ENCODE data around the gene C10orf53.
"Not testable (repeated sequence)": the region's sequence is repeated elsewhere in the genome, so short reads cannot be mapped to it uniquely, and the experiment has no call there.

C10orf53 gene

DNA sequence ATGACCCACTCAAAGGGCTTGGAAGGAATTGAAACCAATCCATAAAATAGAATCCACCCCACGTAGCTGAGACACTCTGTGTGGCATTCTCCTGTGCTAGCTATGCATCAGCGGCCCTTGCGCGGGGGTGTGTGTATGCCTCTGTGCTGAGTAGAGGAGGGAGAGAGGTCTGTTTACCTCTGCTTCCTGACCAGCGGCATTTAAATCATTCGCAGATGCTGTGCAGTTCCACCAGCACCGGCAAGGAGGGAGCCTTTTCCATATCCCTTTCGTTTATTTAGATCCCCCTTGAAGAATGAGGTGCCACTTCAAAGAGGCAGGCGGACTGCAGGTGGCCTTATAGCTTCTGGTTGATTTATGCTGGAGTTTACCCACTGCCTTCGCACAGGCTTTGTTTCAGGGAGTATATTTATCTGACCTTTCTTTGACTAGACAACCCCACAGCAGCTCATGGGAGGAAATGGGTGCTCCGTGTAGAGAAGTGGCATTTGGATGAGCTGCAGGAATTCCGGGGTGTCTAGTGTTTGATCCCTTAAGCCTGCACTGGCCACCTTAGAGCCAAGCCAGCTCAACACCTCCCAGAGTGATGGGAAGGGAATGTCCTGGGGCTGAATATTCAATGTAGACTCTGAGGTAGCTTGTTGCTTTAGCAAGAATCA, 11.4 kb downstream of the C10orf53 start:
- FAIRE-seq: no peak
- TF ChIP-seq POLR2AphosphoS5 (IDR thresholded peaks at IDR 0.05; ENCODE audit: low read depth, low read length) (no peak), TAF1 (IDR thresholded peaks at IDR 0.05; ENCODE audit: borderline replicate concordance, low read depth, low read length) (no peak), POLR2A (IDR thresholded peaks at IDR 0.05; ENCODE audit: low read depth, low read length) (no peak)
- DNase-seq (ENCODE audit: insufficient read length): no peak

DNA sequence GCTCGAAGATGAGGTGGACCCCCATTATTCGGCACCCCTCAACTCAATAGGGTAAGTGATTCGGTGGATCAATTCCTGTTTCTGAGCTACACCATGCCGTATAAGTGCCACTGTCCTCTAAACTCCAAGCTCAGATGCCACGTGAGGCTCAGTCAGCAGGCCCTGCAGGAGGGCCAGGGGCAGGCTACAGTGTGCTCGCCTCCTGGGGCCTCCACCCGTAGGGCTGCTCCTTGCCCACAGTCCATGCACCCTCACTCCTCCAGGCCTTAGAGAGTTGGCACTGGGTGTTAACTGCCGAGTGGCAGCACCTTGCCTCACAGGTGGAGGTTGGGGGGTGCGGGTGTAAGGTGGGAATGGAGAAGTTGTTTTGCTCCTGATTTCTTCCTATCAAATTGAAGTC, 12.1 kb downstream of the C10orf53 start:
- no peak for FAIRE-seq
- TF ChIP-seq POLR2AphosphoS5 (IDR thresholded peaks at IDR 0.05; ENCODE audit: low read depth, low read length) (no peak), TAF1 (IDR thresholded peaks at IDR 0.05; ENCODE audit: borderline replicate concordance, low read depth, low read length) (no peak), POLR2A (IDR thresholded peaks at IDR 0.05; ENCODE audit: low read depth, low read length) (no peak)
- DNase-seq (ENCODE audit: insufficient read length): no peak

DNA sequence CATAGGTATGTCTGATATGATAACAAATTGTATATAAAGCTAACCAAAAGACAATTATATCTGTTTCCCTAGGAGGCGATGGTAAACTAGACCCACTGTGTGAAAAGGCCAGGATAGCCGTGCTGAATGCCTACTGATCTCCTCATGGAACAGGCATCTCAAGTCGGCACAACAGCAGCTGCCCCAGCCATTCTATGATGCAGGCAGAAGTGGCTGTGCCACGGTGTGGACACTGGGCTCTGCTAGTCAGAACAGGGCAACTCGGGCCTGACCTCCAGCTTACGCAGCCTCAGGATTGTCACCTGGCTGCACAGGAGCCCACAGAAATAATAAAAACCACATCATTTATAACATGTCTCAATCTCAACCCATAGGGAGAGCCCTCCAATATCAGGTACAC, 15.0 kb downstream of the C10orf53 start:
- DNase-seq (ENCODE audit: insufficient read length) (no peak), FAIRE-seq (no peak)

DNA sequence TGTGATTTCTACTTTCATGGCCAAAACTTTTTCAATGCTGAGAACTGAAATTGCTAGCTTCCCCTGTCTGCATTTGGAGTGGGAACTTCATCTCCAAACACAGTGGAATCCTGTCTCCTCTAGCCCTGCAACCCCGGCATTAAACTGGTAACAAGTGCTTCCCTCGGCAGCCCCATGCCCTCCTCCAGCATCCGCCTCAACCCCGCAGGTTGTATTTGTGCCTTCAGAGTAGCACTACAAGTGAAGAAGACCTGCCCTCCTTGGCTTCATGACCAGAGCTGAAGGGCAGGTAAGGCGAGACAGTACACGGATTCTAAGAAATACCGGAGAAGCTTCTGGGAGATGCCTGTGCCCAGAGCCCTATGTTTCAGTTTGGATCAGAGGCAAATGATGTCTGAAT, 16.9 kb downstream of the C10orf53 start:
- no peak for FAIRE-seq
- DNase-seq (ENCODE audit: insufficient read length): no peak
- TF ChIP-seq TAF1 (IDR thresholded peaks at IDR 0.05; ENCODE audit: borderline replicate concordance, low read depth, low read length): no peak
- no peak for TF ChIP-seq POLR2A (IDR thresholded peaks at IDR 0.05; ENCODE audit: low read depth, low read length)
- TF ChIP-seq POLR2AphosphoS5 (IDR thresholded peaks at IDR 0.05; ENCODE audit: low read depth, low read length): no peak

More for the DNA sequence above, 15.0 kb downstream of the C10orf53 start:
- TF ChIP-seq TAF1 (IDR thresholded peaks at IDR 0.05; ENCODE audit: borderline replicate concordance, low read depth, low read length) (no peak), POLR2A (IDR thresholded peaks at IDR 0.05; ENCODE audit: low read depth, low read length) (no peak), POLR2AphosphoS5 (IDR thresholded peaks at IDR 0.05; ENCODE audit: low read depth, low read length) (no peak)

DNA sequence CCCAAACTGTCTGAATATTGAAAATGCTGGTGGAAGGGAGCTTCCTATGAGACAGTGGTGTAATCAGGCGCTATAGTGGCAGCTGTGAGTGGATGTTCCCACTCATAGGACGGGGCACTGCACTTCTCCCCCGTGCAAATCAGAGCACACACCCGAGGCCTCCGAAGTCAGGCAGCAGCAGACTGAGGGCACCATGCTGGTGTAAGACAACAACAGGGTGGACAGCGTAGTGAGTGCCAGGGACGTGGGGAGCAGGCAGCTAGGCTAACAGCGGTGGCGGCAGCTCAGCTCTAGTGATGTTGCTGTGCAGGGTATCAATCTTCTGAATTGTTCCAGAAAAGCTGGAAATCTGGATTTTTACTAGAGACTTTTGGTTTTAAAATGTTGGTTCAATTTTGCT, 19.2 kb downstream of the C10orf53 start:
- TF ChIP-seq TAF1 (IDR thresholded peaks at IDR 0.05; ENCODE audit: borderline replicate concordance, low read depth, low read length) (no peak), POLR2A (IDR thresholded peaks at IDR 0.05; ENCODE audit: low read depth, low read length) (no peak), POLR2AphosphoS5 (IDR thresholded peaks at IDR 0.05; ENCODE audit: low read depth, low read length) (no peak)
- FAIRE-seq (no peak), DNase-seq (ENCODE audit: insufficient read length) (no peak)

DNA sequence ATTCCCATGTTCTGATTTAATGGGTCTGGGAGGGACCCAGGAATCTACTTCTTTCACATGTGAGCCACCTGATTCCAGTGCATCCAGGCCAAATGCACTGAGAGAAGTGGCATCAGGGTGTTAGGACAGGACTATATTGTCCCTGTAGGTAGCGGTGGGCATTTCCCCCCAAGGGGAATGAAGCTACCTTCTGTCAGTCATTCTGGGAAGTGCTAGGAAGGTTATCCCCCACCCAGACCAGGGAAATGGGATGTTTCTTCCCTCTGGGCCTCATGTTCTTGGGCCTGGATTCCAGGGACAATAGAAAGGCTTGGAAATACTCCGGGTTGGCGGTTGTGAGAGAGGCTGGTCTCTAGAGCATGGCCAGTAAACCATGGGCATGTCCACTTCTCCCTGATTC, 20.8 kb downstream of the C10orf53 start:
- FAIRE-seq: no peak
- TF ChIP-seq TAF1 (IDR thresholded peaks at IDR 0.05; ENCODE audit: borderline replicate concordance, low read depth, low read length) (no peak), POLR2A (IDR thresholded peaks at IDR 0.05; ENCODE audit: low read depth, low read length) (no peak), POLR2AphosphoS5 (IDR thresholded peaks at IDR 0.05; ENCODE audit: low read depth, low read length) (no peak)

DNA sequence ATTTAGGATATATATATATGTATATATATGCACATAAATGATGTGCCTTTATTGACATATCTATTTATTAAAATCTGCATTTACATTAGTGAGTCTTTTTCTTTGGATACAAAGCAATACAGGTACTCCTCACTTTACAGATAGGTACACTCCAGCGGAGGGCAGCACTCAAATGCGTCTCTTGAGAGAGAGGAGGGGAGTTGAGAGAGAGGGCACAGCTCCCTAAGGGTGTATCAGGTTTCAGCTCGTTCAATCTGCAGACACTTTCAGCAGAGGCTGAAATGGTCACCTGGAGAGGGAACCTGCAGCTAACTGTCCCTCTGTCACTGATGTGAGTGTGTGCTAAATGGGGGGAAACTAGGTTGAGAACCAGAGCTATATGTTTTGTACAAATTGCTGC, 21.5 kb downstream of the C10orf53 start:
- FAIRE-seq: no peak
- no peak for DNase-seq (ENCODE audit: insufficient read length)
- TF ChIP-seq POLR2AphosphoS5 (IDR thresholded peaks at IDR 0.05; ENCODE audit: low read depth, low read length) (no peak), TAF1 (IDR thresholded peaks at IDR 0.05; ENCODE audit: borderline replicate concordance, low read depth, low read length) (no peak), POLR2A (IDR thresholded peaks at IDR 0.05; ENCODE audit: low read depth, low read length) (no peak)

More for the DNA sequence above, 20.8 kb downstream of the C10orf53 start:
- no peak for DNase-seq (ENCODE audit: insufficient read length)

DNA sequence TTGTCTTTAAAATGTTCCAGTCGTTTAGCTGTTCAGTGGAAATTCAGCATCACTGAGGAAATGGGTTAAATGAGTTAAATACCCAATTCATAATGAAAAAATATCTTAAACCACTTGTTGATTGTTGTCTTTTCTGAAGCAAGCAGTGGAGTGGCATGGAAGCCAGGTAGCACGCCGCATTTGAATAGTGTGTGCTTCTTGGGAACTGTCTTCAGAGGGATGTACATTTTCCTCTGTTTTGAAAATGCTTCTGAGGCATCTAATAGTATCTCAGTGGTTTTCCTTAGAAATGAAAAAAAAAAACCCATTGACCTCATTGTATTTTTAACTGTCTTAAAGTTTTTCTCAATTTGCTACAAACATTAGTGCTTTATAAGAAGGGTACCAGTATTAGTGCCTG, 28.1 kb downstream of the C10orf53 start:
- TF ChIP-seq POLR2AphosphoS5 (IDR thresholded peaks at IDR 0.05; ENCODE audit: low read depth, low read length) (no peak), POLR2A (IDR thresholded peaks at IDR 0.05; ENCODE audit: low read depth, low read length) (no peak), TAF1 (IDR thresholded peaks at IDR 0.05; ENCODE audit: borderline replicate concordance, low read depth, low read length) (no peak)
- DNase-seq (ENCODE audit: insufficient read length) (no peak), FAIRE-seq (no peak)

DNA sequence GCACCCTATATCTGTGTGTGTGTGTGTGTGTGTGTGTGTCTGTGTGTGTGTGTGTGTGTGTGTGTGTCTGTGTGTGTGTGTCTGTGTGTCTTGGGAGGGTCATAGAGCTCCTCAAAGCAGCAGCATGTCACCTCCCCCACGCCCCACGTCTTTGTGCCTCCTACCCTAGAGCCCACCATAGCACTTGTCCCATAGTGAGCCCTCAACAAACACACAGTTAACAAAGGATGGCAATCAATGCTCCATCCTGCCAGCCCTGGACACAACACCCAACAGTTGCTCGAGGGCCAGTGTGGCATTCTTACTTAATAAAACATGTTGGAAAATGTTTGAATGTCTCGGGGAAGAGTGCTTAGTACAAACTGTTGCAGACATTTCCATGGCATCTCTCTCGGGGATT, 30.5 kb downstream of the C10orf53 start:
- FAIRE-seq (no peak), DNase-seq (ENCODE audit: insufficient read length) (no peak)
- no peak for TF ChIP-seq POLR2A (IDR thresholded peaks at IDR 0.05; ENCODE audit: low read depth, low read length)
- TF ChIP-seq POLR2AphosphoS5 (IDR thresholded peaks at IDR 0.05; ENCODE audit: low read depth, low read length): no peak
- no peak for TF ChIP-seq TAF1 (IDR thresholded peaks at IDR 0.05; ENCODE audit: borderline replicate concordance, low read depth, low read length)

DNA sequence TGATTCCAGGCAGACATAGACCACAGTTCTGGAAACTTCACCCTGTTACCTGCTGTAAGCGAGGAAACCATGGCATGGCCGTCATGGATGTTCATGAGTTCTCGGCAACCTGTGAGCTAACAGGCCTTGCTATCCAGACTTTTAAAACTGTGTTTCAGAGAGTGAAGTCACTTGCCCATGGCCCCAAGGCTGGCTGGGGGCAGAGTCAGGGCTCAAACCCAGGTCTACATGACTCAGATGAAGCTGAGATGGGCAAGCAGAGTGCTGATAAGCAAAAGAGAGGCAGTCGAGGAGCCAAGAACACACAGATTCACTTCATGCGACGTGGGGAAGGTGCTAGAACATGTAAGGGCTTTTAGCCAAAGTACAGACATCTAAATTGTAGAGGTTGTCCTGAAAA, 31.5 kb downstream of the C10orf53 start:
- no peak for DNase-seq (ENCODE audit: insufficient read length)
- no peak for FAIRE-seq

DNA sequence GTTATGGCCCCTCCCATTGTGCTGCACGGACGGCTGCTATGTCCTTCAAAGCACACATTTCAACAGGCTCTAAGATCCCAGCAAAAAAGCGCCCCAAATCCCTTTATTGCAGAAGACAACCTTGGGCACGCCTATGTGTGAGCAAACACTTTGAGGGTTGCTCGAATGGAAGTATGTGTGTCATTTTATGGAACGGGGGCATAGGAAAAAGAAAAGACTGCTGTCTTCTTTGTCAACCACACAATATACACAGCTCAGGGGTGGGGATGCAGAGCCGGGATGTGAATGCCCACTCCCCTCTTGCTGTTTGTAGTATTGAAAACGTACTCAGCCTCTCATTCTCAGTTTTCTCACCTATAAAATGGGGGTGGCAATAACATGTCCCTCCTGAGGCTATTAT, 32.0 kb downstream of the C10orf53 start:
- no peak for TF ChIP-seq TAF1 (IDR thresholded peaks at IDR 0.05; ENCODE audit: borderline replicate concordance, low read depth, low read length)
- no peak for TF ChIP-seq POLR2AphosphoS5 (IDR thresholded peaks at IDR 0.05; ENCODE audit: low read depth, low read length)
- TF ChIP-seq POLR2A (IDR thresholded peaks at IDR 0.05; ENCODE audit: low read depth, low read length): no peak
- FAIRE-seq (no peak), DNase-seq (ENCODE audit: insufficient read length) (no peak)

More for the DNA sequence above, 31.5 kb downstream of the C10orf53 start:
- TF ChIP-seq POLR2AphosphoS5 (IDR thresholded peaks at IDR 0.05; ENCODE audit: low read depth, low read length) (no peak), TAF1 (IDR thresholded peaks at IDR 0.05; ENCODE audit: borderline replicate concordance, low read depth, low read length) (no peak), POLR2A (IDR thresholded peaks at IDR 0.05; ENCODE audit: low read depth, low read length) (no peak)

DNA sequence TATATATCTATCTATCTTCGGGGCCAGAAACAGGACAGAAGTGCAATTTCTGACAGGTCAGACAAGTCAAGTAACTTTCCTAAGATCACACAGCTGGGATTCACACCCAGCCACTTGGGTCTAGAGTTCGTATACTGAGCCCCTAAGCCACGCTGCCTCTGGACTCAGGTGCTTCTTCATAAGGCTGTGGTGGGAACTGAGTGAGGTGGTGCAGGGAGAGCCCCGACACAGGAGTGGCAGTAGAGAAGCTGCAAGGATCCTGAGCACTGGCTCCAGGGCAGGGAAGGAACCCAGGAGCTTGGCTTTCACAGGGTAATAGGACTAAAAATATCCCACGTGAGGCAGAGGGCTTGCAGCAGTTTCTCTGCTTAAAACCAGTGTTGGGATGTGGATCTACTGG, 33.8 kb downstream of the C10orf53 start:
- FAIRE-seq: no peak
- TF ChIP-seq POLR2A (IDR thresholded peaks at IDR 0.05; ENCODE audit: low read depth, low read length): no peak
- TF ChIP-seq POLR2AphosphoS5 (IDR thresholded peaks at IDR 0.05; ENCODE audit: low read depth, low read length): no peak
- TF ChIP-seq TAF1 (IDR thresholded peaks at IDR 0.05; ENCODE audit: borderline replicate concordance, low read depth, low read length): no peak
- no peak for DNase-seq (ENCODE audit: insufficient read length)

DNA sequence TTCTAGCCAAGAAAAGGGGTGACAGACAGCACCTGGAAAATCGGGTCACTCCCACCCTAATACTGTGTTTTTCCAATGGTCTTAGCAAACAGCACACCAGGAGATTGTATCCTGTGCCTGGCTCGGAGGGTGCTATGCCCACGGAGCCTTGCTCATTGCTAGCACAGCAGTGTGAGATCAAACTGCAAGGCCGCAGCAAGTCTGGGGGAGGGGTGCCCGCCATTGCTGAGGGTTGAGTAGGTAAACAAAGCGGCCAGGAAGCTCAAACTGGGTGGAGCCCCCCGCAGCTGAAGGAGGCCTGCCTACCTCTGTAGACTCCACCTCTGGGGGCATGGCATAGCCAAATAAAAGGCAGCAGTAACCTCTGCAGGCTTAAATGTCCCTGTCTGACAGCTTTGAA, 35.7 kb downstream of the C10orf53 start:
- not testable (repeated sequence) for FAIRE-seq; DNase-seq (ENCODE audit: insufficient read length)
